SKM-1 (cell line): Measurements from ENCODE around the gene ABHD12B.

Source experiments
- DNase-seq: peaks from one replicate; lab custom pipeline; 2025; ENCODE audit not compliant: unreplicated experiment; lab: John Stamatoyannopoulos, UW

Gene ABHD12B, protein sequence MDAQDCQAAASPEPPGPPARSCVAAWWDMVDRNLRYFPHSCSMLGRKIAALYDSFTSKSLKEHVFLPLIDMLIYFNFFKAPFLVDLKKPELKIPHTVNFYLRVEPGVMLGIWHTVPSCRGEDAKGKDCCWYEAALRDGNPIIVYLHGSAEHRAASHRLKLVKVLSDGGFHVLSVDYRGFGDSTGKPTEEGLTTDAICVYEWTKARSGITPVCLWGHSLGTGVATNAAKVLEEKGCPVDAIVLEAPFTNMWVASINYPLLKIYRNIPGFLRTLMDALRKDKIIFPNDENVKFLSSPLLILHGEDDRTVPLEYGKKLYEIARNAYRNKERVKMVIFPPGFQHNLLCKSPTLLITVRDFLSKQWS

DNA sequence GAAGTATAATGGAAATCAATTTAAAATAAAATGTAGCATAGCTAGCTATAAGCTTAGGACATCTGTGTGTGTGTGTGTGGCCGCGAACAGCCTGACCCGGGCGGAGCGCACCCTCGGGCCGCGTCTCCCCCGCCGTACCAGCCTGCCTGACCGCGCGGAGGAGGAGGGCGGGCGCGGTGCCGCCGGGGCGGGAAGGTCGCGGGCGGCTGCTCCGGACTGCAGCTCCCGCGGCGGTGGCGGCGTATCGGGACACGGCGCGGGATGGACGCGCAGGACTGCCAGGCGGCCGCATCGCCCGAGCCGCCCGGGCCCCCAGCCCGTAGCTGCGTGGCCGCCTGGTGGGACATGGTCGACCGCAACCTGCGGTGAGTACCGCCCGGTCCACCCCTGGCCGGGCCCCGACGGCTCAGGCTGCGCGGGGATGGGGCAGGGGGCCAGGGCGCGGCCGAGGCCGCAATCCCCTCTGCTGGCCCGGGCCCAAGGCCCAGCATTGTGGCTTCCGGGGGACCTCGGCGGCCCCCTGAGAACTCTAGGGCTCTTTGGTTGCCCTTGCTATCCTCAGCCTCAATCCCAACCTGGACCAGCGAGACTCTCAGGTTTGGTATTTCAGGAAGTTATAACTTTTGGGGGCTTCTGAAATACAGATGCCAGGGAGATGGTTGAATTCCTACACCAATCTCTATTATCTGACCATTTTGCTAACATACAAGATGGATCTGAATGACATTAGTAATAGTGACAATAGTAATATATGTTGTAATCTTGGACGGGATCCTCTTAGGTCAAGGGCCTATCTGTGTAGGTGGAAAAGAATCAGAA lies at the start of gene ABHD12B:
Gene ABHD12B, plus strand, starts transcription at position 140 of the 819 bp plus-strand sequence. Its CDS starts 122 bp downstream, at position 262.
- DNase-seq = no peak

DNA sequence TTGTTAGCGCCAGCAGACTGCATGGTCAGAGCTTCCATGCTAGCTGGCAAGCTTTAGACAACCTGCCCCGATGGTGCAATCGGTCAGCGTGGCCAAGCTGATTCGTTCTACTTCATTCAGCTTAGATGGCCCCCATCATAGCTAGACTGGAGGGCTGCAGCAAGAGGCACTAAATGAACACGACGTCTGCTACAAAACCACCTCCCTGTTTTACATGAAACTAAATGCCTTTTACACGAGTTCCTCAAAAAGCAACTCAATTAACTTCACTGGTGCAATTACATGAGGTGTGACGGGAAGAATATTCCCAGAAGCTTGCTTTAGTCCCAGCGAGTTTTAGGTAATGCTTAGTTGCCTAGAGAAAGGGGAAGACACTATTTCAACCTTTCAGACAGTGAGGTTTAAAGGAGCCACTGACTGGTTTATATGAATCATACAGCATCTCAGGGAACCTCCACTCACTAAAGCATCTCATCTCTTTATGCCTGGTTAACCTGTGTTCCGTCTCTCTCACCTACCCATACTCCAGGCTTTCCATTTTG lies 49.3 kb upstream of the ABHD12B start:
- DNase-seq = peak; percentile 9

DNA sequence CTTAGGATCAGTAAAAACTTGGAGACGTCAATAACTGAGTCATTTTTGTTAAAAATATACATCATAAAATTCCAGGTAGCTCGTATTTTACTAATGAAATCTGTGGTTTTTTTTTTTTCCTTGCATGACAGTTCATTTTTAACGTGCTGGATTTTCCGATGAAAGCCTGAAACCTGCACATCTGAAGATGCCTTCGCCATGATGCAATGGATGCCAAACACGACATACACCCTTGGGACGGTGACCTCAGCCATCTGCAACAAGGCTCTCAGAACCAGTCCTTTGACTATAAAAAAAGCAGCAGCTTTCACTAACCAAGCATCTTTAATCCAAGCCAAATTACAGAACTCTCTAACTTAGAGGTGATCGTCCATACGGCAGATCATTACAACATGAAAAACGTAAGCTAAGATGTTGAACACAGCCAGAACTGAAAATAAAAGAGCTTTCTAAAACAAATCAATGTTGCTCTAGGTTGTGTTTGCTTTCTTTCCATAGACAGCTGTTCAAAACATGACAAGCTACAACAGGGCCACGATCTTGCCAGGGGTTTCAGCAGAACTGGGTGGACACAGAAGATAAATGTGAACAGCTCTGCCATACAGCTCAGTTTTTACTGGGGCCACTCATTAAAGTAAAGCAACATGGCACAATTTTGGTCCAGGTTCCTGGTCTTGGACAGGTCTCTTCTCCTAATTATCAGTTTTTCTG lies 48.6 kb upstream of the ABHD12B start:
- no peak for DNase-seq

- no peak for DNase-seq
Measured at GRCh38 chr14:50823762-50824636, 47.9 kb upstream of the ABHD12B start.

GRCh38 chr14:50825307-50825706 lies 46.5 kb upstream of the ABHD12B start:
- DNase-seq = no peak

DNA sequence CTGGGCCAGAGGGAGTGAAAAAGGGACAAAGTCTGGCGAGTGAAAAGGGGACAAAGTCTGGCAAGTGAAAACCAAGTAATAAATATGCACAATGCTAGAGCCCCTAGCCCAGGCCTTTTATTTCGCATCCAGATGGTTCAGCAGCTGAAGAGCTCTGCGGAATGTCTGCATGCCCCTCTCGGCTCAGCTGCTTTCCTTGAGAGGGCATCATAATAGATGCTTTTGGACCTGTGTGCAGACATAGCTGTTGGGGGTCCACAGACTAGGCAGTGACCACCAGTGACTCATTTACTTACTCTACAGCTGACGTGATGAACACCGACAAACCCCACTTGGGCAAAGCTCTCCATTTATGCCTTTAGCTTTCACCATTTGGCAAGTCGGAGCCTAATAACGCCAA lies 45.2 kb upstream of the ABHD12B start:
- DNase-seq = no peak

DNA sequence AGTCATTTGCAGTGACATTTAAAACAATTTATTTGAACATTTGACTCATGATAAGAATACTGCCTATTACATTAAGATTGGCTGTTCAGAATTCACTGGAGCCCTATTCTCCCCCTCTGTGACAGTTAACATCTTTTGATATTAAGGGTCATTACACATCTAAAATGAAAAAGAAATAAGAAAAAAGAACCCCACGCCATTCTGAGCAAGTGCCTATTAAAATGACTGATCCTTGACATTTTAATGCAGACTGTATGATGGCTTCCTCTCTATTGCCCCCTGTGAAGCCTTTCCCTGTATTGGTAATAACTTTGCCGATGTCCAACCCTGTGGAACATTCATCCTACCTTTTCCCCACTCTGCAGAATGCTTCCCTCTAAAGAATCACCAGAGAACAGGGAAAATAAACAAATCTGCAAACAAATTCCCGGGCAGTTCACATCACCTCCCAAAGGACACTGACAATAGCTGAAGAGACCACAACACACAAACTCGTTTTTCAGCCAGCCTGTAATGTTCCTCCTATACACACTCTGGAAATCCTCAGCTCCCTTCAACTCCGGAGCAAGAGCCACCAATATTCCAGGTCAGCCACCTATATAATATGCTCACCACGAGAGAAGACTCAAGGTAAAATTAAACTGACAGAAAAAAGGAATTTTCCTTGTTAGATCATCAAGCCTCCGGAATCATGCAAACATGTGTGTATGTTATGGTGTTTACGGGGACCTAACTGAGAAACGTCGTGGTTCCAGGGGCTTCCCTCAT lies 42.9 kb upstream of the ABHD12B start:
- no peak for DNase-seq

DNA sequence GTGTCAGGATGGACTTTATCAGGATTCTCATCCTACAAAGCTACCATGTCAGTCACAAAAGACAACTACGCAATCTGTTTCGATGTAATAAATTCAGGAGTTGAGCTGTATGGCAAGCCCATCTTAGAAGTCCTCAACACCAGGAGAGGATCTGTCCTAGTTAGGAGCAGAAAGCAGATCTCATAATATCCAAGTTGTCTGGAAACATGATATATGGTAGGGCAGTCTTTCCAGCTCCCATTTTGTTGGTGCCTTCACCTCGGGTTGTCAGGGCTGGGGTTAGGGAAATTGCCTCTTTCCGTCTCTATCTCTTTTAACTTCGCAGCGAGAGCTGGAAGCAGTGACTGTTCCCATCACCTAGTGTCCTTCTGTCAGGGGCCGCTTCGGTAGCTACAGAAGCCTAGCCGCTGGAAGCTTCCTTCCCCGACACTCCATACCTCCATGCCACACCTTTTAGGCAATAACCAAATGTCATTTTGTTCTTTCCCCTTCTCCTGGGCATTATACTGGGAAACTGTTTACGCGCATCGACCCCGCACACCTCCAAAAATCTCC lies 42.3 kb upstream of the ABHD12B start:
- DNase-seq = no peak

GRCh38 chr14:50830044-50830931 lies 41.6 kb upstream of the ABHD12B start:
- peak; percentile 0 for DNase-seq

DNA sequence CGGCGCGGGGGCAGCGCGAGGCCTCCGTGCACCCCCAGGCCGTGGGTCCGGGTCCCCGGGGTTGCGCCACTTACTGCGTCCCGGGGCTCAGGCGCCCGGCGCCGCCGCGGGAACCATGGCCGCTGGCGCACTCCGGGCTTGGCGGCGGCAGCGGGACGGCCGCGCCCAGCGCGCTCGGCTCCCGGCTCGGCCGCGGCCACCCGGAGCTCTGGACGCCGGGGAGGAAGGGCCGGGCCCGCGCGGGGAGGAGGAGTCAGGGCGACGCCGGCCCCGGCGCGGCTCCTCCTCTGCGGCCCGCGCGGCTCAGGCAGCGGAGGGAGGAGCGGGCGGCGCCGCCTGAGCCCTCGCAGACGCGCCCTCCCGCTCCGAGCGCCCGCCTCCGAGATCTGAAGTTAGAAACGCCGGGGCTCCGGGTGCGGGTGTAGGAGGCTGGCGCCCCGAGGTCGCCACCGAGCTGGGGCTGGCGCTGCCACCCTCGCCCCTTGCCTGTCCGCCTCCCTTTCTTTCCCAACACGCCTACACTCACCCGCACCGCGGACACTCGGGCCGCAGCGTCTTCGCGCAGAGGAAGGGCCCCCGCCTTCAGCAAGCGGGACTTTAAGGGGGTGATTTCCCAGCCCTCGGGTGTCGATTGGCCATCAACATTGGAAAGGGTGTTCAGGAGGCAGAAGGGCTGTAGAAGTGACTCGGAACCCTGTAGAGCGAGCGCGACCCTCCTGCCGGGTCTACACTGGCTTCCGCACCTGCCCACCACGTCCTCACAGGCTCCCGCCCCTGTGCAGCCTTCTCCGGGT lies 40.7 kb upstream of the ABHD12B start, which contains the start of gene NIN:
Gene NIN, minus strand, starts transcription at position 231 of the 794 bp plus-strand sequence. CDS start 9,106 bp downstream, outside the sequence.
- peak; percentile 8 for DNase-seq

DNA sequence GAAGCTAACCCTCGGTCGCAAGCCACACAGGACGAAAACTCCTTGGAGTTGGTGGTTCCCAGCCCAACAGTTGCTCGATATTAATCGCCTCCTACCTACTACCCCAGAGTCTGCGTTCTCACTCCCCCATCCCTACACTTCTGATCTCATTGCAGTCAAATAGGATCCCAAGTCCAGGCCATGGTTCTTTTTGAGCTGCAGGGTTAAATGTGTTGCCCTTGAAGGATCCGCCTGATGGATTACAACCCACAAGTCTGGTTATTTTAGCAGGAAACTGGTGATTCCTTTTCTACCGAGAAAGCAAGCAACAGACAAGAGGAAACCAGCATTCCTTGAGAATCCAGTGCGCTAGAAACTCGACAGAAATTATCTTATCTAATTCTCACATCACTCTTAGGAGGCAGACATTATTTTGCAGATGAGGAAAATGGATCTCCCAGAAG lies 40.1 kb upstream of the ABHD12B start:
- DNase-seq = no peak

DNA sequence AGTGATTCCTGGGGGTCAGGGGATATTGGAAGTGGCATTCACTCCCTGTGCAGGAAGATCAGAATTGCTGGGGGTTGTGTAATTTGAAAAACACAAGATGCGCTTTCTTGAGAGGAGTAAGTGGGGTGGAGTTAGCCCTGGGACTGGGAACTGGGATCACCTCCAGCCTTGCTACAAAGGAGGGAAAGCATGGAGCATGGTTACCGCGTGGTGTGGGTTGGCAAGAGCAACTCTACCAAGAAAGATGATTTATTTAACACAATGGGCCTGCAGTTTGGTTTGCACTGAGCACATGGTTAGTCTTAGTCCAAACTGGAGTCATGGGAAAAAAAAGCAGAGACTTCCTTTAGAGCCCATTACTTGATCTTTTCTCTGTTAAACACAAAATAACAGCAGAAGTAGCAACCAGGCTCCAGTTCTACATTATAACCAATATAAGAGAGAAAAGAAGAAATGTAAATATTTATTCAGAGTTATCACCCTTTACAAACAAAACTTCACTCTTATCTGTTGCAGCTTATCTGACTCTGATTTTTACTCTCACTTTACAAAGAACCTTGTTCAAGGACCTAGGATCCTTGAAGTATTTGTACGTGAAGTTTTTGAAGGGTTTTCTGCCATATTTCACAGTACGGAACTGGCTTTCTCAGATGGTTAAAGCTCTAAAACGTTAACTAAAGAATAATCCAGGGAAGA lies 38.8 kb upstream of the ABHD12B start:
- no peak for DNase-seq

- DNase-seq = no peak
Measured at GRCh38 chr14:50834802-50835276, 37.0 kb upstream of the ABHD12B start.

GRCh38 chr14:50835280-50835679 lies 36.6 kb upstream of the ABHD12B start:
- DNase-seq = peak; percentile 1

GRCh38 chr14:50836515-50836914 lies 35.3 kb upstream of the ABHD12B start:
- DNase-seq = no peak

DNA sequence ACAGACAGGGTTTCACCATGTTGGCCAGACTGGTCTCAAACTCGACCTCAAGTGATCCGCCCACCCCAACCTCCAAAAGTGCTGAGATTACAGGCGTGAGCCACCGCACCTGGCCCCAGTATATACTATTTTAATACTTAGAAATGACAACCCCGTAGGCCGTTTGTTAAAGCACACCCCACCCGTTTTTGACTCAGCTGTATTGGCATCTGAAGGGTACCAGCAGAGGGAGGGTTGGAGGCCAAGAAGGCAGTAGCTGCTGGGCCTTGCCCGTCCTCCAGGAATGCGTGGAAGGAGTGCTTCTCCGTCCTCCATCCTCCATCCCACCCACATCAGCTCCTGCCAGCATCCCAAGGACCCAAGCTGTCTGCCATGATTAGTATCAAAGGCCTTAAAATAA lies 34.6 kb upstream of the ABHD12B start:
- DNase-seq = no peak
